DMS114 treated with DMSO at 0.1 percent for 48 hours (cell line): ENCODE measurements around the gene OR51B6.
"Not testable (repeated sequence)": the region's sequence is repeated elsewhere in the genome, so short reads cannot be mapped to it uniquely, and the experiment has no call there.

ENCODE experiments used
- DNase-seq: peaks from one replicate; lab custom pipeline; 2025; ENCODE audit not compliant: unreplicated experiment; lab: John Stamatoyannopoulos, UW

The OR51B6 gene

DNA sequence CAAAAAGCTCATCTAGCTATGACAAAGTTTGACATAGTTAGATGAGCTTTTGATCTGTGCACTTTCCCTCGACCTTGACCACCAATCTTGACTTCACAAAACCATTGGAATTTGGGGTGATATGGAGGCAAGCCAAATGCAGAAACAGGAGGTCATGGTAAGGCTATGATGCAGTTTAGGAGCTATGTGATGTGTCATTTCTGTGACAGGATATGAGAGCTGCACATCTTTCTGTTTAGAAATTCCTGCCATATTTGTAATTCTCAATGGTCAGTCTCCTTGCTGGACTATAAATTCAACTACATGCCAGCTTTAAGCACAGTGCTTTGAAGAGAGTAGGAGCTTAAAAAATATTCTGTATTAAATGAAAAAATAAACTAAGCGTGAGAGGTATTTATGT lies 12.9 kb downstream of the OR51B6 start:
- no peak for DNase-seq

DNA sequence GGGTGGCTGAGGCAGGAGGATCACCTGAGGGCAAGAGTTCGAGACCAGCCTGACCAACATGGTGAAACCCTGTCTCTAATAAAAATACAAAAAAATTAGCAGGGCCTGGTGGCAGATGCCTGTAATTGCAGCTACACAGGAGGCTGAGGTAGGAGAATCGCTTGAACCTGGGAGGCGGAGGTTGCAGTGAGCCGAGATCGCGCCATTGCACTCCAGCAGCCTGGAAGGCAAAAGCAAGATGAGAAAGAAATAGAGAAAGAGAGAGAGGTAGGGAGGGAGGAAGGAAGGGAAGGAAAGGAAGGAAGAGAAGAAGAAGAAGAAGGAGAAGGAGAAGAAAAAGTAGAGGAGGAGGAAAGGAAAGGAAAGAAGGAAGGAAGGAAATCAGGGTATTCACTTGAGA lies 15.1 kb downstream of the OR51B6 start:
- DNase-seq = not testable (repeated sequence)

DNA sequence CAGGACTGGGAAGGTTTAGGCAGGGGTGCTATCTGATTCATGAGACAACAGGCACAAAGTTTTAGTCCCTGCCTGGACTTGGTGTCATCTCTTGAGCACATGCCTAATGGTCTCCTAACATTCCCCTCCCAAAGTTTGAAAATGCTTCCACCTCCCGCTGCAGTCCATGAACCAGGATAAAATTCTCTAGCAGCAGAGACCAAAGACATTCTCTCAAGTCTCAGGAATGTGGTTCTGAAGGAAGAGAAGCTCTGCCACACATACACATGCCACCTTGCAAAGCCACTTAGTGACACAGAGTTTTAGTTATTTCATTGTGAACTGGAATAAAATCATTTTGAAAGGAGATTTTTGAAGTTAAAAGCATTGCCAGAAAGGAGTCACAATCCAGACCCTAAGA lies 15.5 kb downstream of the OR51B6 start:
- DNase-seq = no peak

DNA sequence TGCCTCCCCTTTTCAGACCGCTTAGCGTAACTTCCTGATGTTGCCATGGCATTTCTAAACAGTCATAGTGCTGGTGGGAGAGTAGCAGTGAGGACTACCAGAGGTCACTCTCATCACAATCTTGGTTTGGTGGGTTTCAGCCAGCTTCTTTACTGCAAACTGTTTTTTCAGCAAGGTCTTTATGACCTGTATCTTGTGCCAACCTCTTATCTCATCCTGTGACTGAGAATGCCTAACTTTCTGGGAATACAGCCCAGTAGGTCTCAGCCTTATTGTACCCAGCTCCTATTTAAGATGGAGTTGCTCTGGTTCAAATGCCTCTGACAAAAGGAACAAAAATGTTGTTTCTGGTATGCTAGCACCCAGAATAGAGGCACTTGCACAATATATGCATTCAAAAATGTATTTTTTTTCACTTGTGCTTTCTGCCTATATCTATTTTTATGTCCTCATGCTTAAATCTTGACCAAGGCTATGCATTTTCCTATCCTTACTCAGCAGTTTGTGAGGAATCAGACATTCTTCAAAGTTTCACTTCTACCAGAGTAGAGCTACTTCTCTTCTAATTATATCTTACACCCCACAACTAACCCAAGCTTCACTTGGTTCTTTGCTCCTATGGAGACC lies 16.3 kb downstream of the OR51B6 start:
- DNase-seq = no peak

DNA sequence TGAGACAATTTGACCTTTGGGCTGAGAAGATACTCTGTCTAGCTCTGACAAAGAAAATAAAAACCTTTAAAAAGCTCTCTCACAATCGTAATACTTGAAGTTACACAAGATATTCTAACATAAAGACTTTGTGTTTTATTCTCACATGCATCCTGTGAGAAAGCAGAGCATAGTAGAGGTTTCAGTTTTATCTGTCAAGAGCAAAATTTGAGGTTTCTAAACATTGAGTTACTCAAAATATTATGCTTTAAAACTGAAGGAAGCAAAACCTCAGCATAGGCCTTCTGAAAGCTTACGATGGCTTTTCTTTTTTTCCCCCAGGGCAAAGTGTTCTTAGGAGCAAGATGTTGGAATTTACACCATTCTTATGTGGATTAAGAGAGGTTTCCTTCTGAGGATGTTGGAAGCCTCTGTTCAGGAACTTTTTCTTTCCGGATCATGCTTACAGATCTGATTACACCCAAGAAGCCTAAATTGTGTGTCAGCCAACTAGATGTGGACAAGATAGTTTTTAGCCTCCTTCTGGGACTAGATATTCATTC lies 17.3 kb downstream of the OR51B6 start:
- DNase-seq = no peak

DNA sequence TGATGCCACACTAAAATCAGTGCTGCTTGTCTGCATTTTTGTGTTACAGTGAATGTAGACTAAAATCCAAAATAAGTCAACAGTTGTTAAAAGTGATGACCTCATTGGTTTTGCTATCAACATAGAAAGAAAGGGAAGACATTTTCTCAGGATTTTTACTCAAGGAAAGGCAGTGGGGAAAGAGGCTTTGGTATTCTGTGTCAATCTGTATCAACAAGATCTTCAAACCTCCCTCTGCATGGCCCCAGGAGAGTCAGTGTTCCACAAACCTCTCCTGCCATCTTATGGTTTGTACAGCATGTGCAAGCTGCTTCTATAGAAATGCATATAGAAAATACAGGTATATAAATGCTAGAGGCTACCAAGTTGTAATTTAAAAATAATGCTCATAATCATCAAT lies 18.5 kb downstream of the OR51B6 start:
- no peak for DNase-seq

DNA sequence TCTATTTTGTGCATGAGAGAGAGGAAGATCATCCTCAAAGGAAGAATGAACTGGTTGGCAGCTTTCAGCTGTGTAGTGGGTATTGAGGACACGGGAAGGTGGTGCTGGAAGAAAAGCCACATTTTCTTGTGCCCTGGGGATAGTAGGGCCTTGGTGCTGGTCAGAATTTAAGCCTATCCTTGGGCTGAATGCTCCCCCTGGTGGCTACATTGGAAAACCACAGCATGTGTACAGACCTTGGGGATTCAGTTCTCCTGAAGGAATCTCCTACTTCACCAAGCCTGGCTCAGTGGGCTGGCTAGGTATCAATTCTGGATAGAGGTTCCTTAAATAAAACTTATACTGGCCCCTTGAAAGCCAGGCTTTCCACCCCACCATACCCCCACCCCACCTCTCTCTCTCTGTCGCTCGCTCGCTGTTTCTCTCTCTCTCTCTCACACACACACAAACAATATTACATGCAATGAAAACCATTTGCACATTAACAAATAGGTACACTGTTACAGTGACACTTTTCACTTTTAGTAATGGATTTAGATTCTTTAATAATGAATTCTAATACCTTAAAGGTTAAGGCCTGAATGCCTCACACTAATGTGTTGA lies 29.5 kb downstream of the OR51B6 start:
- peak; percentile 8 for DNase-seq

DNA sequence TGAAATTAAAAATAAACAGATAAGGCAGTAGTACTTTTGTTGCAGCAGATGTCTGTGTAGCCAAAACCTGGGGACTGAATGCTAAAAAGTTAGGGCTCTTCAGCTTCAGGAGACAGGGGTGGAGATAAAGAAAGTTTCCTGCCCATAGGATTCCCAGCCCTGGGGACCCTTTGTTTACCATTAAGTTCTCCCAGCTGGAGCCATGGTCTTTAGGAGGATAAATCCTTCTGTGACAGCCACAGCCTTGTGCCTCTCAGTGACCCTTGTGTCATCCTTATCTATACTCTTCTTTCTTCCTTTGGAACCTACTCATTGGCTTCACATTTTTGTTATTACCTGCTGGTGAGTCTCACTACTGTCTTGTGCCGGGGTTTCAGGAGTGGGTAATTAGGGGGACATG lies 32.3 kb downstream of the OR51B6 start, which contains the start of gene OR51M1:
TSS of gene OR51M1 (plus strand) at position 237 of the 400 bp plus-strand sequence. CDS start 5,587 bp downstream, outside the sequence.
- DNase-seq = no peak

DNA sequence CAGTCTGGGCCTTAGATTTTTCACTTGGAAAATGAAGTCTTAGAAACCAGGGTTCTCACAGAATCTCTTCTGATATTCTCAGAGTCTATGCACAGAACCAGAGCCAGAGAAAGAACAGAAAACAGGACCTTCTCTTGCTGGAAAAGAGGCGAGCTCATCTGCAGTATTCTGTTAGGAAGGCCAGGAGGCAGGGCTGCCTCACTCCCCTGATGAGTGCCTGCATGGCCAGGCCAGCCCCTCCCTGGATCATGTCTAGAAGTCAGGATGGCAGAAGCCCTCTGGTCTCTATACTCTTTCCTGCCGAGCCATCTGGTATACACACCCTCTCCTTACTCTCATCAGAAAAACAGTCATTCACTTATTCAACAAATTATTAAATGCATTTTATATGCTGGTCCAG lies 33.0 kb downstream of the OR51B6 start:
- no peak for DNase-seq

DNA sequence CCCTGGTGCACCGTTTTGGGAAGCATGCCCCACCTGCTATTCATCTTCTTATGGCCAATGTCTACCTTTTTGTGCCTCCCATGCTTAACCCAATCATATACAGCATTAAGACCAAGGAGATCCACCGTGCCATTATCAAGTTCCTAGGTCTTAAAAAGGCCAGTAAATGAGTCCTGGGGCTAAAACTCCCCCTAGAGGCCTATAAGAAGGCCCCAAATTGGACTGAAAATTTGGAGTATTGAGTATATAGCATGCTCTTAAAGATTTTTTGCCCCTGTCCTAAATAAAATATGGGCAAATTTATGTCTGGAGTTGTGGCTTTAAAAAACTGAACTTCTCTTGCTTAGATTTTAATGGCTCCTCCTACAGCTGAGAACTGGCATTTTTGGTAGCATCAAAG lies 38.9 kb downstream of the OR51B6 start:
- DNase-seq = no peak

DNA sequence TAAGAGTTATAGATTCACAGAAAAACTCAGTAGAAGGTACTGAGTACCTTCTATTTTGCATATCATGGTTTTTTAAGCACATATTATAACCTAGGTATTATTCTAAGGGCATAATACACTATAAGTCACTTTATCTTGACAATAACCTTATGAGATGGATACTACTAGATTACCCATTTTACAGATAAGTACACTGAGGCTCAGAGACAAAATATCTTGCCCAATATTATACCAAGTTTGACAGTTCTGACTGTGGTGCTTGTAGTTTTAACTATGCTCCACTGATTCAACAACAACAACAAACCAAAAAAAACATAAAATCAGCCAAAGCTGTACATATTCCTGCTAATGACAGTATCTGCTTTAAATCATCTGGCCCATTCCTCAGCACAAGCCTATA lies 42.8 kb downstream of the OR51B6 start:
- no peak for DNase-seq

DNA sequence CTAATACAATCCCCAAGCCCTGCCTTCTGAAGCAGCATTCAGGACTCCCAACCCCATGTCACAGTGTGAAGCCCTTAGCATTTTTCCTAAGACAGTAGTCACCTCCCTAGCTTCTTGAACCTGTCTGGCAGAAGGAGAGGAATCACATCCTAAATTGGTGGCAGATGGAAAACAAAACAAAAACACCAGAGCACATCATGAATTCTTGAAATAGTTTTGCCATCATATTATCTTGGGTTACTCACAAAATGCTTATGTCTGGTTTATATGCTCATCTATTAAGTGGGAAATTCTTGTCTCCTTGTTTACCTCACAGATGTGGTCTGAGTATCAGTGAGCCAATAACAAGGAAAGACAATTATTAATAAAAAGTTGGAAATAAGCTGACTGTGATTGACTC lies 47.6 kb downstream of the OR51B6 start:
- DNase-seq = no peak
